ENCODE data around the gene PRPF6. TPM values are rescaled to one million over a fixed set of nuclear protein-coding genes. Genes with fewer than 3 reads are reported as not detected.

Gene PRPF6
- polyA plus RNA-seq, 3 donors: 28.9 to 37.2 (median 34.1) TPM

DNA sequence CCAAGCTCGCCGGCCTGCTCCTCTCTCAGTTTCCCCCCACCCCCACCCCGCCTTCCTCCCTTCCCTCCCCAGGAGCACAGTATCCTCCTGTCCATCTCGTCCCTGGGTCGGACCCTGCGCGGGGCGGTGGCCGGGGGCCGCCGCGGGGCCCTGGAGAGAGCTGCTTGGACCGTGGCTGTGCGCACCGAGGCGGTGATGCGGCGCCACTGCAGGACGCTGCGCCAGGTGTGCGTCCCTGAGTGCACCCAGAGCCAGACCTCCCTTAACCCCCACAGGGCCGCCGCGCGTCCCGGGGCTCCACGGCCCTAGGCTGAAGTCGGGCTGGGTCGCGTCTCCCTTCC, 57.3 kb downstream of the PRPF6 start:
- 0 to 3% (median 1%) methylated on average over 5 to 30 of the region's 30 CpGs for WGBS, 3 donors
- H3K27ac ChIP-seq (ENCODE audit: low read depth, low read length): no peak overlapping the region

DNA sequence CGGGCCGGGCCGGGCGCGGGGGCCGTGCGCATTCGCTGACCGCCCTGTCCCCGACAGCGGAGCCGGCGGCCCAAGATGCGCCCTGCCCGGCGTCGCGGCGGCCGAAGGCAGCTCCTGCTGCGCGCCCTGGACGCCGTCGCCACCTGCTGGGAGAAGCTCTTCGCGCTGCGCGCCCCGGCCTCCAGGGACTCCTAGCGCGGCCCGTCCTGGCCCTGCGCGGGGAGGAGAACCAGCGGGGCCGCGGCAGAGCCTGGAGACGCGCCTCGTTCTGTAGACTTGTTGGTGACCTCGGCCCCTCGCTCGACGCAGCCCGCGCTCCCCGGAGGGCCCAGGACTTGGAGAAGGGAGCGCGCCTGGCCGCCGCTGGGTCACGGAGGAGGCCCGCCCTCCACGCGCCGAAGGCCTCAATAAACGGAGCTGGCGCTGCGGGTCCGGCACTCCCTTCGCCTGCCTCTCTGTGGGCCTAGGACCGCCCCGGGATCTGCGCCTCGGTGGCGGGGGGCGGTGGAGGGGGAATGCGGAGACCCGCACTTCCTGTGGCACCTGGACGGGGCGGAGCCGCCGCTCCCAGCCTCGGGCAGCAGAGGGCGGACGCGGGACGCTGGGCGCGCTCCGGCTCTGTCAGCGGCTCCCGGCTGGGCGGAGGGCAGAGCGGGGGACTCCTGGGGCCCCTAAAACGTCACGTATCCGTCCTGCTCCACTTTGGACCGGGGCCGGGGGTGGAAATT, 57.8 kb downstream of the PRPF6 start:
- 0 to 1% (median 0%) methylated on average over 76 to 91 of the region's 91 CpGs for WGBS, 3 donors
- no peak overlapping the region for H3K27ac ChIP-seq (ENCODE audit: low read depth, low read length)

DNA sequence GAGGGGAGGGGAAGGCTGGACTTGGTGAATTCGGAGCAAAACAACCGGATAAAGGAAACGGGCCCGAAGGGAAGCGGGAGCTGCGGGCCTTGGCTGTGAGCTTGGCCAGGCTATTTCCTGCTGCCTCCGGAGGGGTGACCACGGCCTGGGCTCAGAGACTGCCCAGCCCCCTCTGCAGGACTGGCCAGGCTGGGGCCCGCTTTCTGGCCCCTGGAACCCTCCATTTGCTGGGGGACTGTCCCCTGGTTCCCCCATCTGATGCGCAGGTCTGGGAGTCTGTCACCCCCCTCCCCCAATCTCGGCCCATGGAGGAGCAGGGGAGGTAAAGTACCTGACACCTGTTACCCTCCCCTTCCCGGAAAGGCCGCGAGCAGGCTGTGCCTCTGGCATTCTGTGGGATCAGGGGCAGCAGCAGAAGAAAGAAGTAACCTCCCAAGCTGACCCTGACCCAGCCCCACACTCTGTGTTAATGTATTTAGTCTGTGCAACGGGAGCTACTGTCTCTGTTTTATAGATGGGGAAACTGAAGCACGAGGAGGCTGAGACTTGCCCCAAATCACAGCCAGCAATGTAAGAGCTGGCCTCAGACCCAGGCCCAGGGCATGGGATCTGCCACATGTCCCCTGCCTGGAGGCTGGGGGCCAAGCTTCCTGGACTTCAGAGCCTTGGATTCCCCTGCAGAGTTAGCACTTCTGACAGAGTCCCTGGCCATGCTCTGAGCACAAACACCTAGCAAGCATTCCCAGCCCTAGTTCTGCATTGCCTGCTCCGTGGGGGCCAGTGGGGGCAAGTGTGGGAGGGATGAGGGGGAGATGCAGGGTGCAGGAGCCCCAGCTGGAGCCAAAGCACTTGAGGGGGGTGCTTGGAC, 58.6 kb downstream of the PRPF6 start:
- no peak overlapping the region for H3K27ac ChIP-seq (ENCODE audit: low read depth, low read length)
- WGBS, 3 donors: 13 to 18% (median 14%) methylated on average over 16 to 17 of the region's 17 CpGs

DNA sequence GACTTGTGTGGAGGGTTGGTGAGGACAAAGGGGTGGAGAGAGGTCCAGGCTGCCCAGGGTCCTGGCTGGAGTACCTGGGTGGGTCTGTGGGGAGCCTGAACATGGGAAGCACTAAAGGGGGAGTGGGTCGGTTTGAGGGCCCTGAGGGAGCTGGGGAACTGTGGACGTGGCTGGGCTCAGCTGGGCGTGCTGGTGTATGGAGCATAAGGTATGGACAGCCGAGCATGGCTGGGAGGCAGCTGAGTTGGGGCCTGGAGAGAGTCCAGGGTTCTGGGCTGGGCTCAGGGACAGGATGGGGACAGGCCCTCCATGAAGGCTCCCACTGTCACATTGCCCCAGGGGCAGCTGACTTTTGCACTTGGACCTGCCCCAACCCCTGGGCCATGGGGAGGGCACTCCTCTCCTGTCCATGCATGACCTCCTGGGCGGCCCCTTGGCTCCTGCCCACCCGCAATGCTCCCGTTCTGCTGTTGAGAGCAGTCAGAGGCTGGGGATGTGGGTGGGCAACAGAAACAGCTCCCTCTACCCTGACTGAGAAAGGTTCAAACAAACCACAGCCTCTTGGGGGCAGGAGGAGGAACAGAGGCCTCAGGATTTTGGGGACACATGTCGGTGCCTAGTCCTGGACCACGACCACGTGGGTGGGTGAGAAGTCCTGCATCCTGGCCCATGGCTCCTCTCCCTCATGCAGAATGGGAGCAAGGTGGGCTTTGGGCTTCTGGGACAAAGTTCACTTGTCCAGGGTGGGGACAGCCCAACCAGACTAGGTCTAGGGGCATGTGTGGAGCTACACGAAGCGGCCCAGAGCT, 59.5 kb downstream of the PRPF6 start:
- H3K27ac ChIP-seq (ENCODE audit: low read depth, low read length): no peak overlapping the region
- 53 to 64% (median 58%) methylated on average over 11 to 12 of the region's 12 CpGs for WGBS, 3 donors

DNA sequence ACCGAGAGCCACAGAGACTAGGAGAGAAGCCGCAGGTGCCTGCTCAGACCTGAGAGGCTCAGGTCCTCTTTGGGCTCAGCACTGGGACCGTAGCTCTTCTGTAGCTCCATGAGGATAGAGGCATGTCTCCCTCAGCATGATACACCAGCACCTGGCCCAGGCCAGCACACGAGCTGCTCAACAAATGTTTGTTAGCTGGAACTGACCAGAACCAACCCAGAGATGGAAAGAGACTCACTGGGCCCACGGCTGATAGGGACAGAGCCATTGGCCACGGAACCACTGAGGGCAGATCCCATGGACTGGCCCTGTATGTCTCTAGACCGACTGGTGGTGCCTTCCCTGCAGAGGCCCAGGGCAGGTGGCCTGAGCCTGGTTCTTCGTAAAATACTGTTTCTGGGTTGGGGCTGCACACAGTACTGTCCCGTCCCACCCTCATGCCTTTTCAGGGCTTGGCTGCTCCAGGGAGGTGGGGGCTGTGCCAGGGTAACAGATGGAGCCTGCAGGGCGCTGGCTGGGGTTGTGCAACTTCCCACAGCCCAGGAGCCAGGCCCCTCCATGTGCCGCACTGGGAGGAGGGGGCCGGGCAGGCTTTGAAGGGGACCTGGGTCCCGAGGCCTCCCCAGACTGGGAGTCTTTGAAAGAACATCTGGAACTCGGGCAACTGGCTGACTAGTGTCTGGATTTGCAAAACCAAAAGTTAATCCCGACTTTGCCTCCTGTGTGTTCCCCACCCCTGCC, 60.3 kb downstream of the PRPF6 start:
- 32 to 72% (median 45%) methylated on average over 15 of the region's 15 CpGs for WGBS, 3 donors

GRCh38 chr20:64041781-64042053, 60.8 kb downstream of the PRPF6 start:
- H3K27ac ChIP-seq (ENCODE audit: low read depth, low read length): no peak overlapping the region
- WGBS, 3 donors: 7 to 22% (median 10%) methylated on average over 6 to 11 of the region's 11 CpGs

More for the DNA sequence above, 60.3 kb downstream of the PRPF6 start:
- H3K27ac ChIP-seq (ENCODE audit: low read depth, low read length): no peak overlapping the region

DNA sequence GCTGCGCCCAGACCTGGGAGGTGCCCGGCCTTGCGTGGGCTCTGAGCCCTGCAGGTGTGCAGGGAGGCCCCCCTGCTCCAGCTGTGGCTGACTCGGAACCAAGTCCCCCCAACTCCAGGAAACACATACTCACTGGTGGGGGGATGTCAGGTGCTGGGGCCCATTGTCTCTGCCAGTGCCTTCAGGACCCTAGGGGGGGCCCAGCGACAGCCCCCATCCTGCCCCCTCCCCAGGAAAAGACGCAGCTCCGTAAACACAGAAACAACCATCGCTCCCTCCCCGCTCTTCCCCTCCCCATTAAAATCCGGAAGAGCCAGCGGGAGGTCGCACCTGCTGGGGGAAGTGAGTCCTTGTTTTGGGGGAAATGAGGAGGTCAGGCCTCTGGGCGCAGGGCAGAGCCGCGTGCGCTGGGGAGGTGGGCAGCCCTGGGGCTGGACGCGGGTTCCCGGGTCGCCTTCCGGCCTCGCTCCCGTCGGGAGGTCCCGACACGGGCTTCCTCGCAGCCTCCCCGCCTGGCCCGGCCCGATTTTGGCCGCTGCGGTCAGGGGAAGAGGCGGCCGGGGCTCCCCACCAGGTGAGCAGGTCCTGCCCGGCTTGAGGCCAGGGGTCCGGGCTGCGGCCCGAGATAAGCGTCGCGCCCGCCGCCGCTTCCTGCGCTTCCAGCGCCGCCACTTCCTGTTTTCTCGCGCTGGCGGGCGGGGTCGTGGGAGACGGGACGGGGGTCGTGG, 61.3 kb downstream of the PRPF6 start:
- H3K27ac ChIP-seq (ENCODE audit: low read depth, low read length): no peak overlapping the region
- WGBS, 3 donors: 2 to 4% (median 2%) methylated on average over 53 to 55 of the region's 55 CpGs

DNA sequence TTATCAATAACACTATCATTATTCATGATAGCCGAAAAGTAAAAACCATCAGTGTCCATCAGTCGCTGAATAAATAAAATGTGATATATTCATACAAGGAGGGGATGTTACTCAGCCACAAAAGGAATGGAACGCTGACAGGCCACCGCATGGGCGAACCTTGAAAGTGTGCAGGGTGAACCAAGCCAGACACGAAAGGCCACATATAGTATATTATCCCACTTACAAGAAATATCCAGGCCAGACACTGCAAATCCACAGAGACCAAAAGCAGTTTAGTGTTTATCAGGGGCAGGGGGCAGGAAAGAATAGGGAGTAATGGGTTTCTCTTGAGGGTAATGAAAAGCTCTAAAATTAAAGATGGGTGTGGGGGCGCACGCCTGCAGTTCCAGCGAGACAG, 62.8 kb downstream of the PRPF6 start:
- WGBS, 3 donors: 77 to 84% (median 80%) methylated on average over 9 of the region's 9 CpGs
- H3K27ac ChIP-seq (ENCODE audit: low read depth, low read length): no peak overlapping the region

GRCh38 chr20:64044484-64045247, 63.7 kb downstream of the PRPF6 start:
- WGBS, 3 donors: 63 to 67% (median 66%) methylated on average over 13 to 14 of the region's 14 CpGs
- no peak overlapping the region for H3K27ac ChIP-seq (ENCODE audit: low read depth, low read length)

GRCh38 chr20:64045346-64046011, 64.5 kb downstream of the PRPF6 start:
- WGBS, 3 donors: 57 to 66% (median 66%) methylated on average over 11 of the region's 11 CpGs
- no peak overlapping the region for H3K27ac ChIP-seq (ENCODE audit: low read depth, low read length)

- H3K27ac ChIP-seq (ENCODE audit: low read depth, low read length): no peak overlapping the region
- 73 to 78% (median 74%) methylated on average over 8 of the region's 8 CpGs for WGBS, 3 donors
Measured at GRCh38 chr20:64047046-64047389, 66.1 kb downstream of the PRPF6 start.

DNA sequence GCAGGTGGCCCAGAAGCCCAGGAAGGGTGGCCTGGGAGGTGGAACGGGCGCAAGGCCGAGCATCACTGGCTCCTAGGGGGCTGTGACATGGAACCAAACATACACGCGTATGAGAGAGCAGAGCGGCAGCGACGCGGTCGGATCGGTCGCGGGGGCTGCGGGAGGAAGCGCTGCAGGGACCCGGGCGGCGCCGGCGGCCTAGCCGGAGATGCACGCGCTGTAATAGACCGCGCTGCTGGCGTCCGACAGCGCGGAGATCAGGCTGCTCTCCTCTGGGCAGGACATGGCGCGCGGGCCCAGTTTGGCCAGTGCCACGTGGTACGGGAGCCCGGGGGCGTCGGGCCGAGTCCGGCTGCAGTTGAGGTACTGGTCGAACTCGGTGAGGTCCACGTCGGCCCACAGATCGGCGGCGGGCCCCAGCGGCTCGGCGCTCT, 67.1 kb downstream of the PRPF6 start:
- no peak overlapping the region for H3K27ac ChIP-seq (ENCODE audit: low read depth, low read length)
- WGBS, 3 donors: 11 to 33% (median 26%) methylated on average over 46 to 49 of the region's 49 CpGs

DNA sequence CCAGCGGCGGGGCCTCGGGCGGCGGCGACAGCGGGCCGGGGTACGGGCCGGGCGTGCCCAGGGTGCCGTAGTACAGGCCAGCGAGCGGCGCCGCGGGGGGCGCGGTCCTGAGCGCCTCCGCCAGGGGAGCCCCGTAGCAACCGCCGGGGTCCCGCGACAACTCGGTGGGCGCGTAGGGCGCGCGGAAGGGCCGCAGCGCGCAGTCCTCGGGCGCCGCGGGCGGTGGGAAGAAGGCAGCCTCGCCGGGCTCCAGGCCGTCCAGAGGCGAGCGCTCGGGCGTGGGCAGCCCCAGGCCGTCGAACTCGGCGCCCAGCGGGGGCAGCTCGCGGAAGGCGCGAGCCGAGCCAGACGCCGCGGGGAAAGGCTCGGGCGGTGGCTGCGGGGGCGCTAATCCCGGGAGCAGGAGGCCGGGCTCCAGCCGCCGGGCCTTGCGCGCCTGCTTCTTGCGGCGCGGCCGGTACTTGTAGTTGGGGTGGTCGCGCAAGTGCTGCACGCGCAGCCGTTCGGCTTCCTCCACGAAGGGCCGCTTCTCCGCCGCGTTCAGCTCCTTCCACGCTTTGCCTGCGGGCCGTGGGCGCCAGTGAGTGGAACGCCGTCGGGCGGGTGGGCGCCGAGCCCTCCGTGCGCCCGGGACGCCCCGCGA, 67.6 kb downstream of the PRPF6 start:
- 3 to 13% (median 8%) methylated on average over 43 to 100 of the region's 101 CpGs for WGBS, 3 donors
- no peak overlapping the region for H3K27ac ChIP-seq (ENCODE audit: low read depth, low read length)

- 0 to 1% (median 0%) methylated on average over 52 to 86 of the region's 111 CpGs for WGBS, 3 donors
- H3K27ac ChIP-seq (ENCODE audit: low read depth, low read length): no peak within 1 kb of the TSS
Measured at GRCh38 chr20:64049060-64049877, 68.3 kb downstream of the PRPF6 start, which contains the start of gene SOX18. TSS of gene SOX18 (minus strand) at chr20:64049639. CDS start at chr20:64049516, 123 bp downstream.

- no peak overlapping the region for H3K27ac ChIP-seq (ENCODE audit: low read depth, low read length)
- WGBS, 3 donors: 15 to 18% (median 17%) methylated on average over 15 to 16 of the region's 16 CpGs
Measured at GRCh38 chr20:64049878-64050260, 68.9 kb downstream of the PRPF6 start.

Measured in adipose tissue (tissue), 3 donors.